Fibroblast of pulmonary artery (primary cell): ENCODE data around the gene HHIPL1.
A peak's percentile ranks its signal among the peaks of the same experiment; 100 is the strongest.

Experiments
- DNase-seq: peaks from one replicate; pipeline ENCODE4 v3.0.0-alpha.2; 2010; ENCODE audit warnings: low read depth
- H3K4me3 ChIP-seq: replicated peaks from 2 replicates; pipeline ENCODE4 v1.5.1; 2011; ENCODE audit warnings: low read depth, mild to moderate bottlenecking, control low read depth, low read length, moderate library complexity
- CTCF ChIP-seq: IDR thresholded peaks from 2 replicates; pipeline ENCODE4 v1.5.1; 2011; ENCODE audit warnings: mild to moderate bottlenecking, control low read depth, low read length, inconsistent platforms; ENCODE audit errors: missing control alignments

The HHIPL1 gene

GRCh38 chr14:99679543-99679942 is 34.6 kb downstream of the HHIPL1 start:
- TF ChIP-seq CTCF, result no peak
- H3K4me3 ChIP-seq, result no peak overlapping the region
- no peak for DNase-seq

GRCh38 chr14:99679996-99680395 is 35.1 kb downstream of the HHIPL1 start:
- DNase-seq, result no peak
- no peak for TF ChIP-seq CTCF
- no peak overlapping the region for H3K4me3 ChIP-seq

GRCh38 chr14:99681101-99681831 is 36.3 kb downstream of the HHIPL1 start:
- TF ChIP-seq CTCF, result no peak
- no peak for DNase-seq
- no peak overlapping the region for H3K4me3 ChIP-seq

GRCh38 chr14:99681832-99682148 is 36.9 kb downstream of the HHIPL1 start:
- DNase-seq, result no peak
- TF ChIP-seq CTCF, result no peak
- H3K4me3 ChIP-seq, result no peak overlapping the region

GRCh38 chr14:99682809-99683618 is 38.1 kb downstream of the HHIPL1 start:
- peak overlapping the region; percentile 81 for H3K4me3 ChIP-seq
- peak; percentile 65 for DNase-seq
- TF ChIP-seq CTCF, result peak; percentile 78

GRCh38 chr14:99683619-99684409 is 38.9 kb downstream of the HHIPL1 start, which contains the start of gene CYP46A1:
Gene CYP46A1, plus strand, starts transcription at chr14:99684298. Its CDS starts 120 bp downstream, at chr14:99684418.
- DNase-seq, result peak; percentile 99
- peak within 1 kb of the TSS; percentile 81 for H3K4me3 ChIP-seq
- no peak for TF ChIP-seq CTCF
